Lung (tissue), 12 donors: ENCODE results near the gene CAND1. TPM values are rescaled to one million over a fixed set of nuclear protein-coding genes. Genes with fewer than 3 reads are reported as not detected.

Source experiments
- ATAC-seq: fragments of 200-7000 bp; cut with Tn5 transposase; one replicate; pipeline ENCODE4 v1.9.1; 2020; ENCODE audit warnings: moderate number of reproducible peaks; ENCODE audit not compliant: insufficient read depth, low FRiP score
- DNase-seq, 3 donors: peaks; one replicate each; pipeline ENCODE4 v3.0.0-alpha.2; 2013 to 2017
- H3K27ac ChIP-seq, 2 donors: one replicate each; pipeline ENCODE4 v1.5.1; 2013; ENCODE audit warnings: mild to moderate bottlenecking in 2 of 2, moderate library complexity in 2 of 2, control low read depth in 1 of 2, inconsistent platforms in 1 of 2, low read depth in 1 of 2, low read length in 1 of 2
- H3K27me3 ChIP-seq, 3 donors: one replicate each; pipeline ENCODE4 v1.5.1; 2013; ENCODE audit warnings: low read length in 2 of 3; ENCODE audit not compliant: control insufficient read depth in 3 of 3, insufficient read depth in 3 of 3
- H3K36me3 ChIP-seq, 4 donors: one replicate each; pipeline ENCODE4 v1.5.1; 2013; ENCODE audit warnings: low read length in 4 of 4, mild to moderate bottlenecking in 1 of 4, moderate library complexity in 1 of 4; ENCODE audit not compliant: control insufficient read depth in 4 of 4, insufficient read depth in 4 of 4
- H3K4me1 ChIP-seq, 5 donors: one replicate each; pipeline ENCODE4 v1.5.1; 2013; ENCODE audit warnings: low read length in 5 of 5, mild to moderate bottlenecking in 2 of 5, moderate library complexity in 1 of 5; ENCODE audit not compliant: control insufficient read depth in 5 of 5, insufficient read depth in 5 of 5
- H3K4me3 ChIP-seq: one replicate; pipeline ENCODE4 v1.5.1; 2013; ENCODE audit warnings: mild to moderate bottlenecking, control low read depth, moderate library complexity
- H3K9ac ChIP-seq, 2 donors: one replicate each; pipeline ENCODE4 v1.5.1; 2013; ENCODE audit warnings: low read length in 2 of 2, control low read depth in 1 of 2; ENCODE audit not compliant: insufficient read depth in 1 of 2
- H3K9me3 ChIP-seq, 4 donors: one replicate each; pipeline ENCODE4 v1.5.1; 2013; ENCODE audit warnings: low read length in 3 of 4, mild to moderate bottlenecking in 1 of 4, moderate library complexity in 1 of 4; ENCODE audit not compliant: control insufficient read depth in 4 of 4, insufficient read depth in 3 of 4
- CTCF ChIP-seq: IDR thresholded peaks from 2 replicates; pipeline ENCODE4 v1.5.1; 2012; ENCODE audit warnings: mild to moderate bottlenecking; ENCODE audit errors: control extremely low read depth, extremely low read depth
- WGBS, 2 donors: extraction: QIAGEN DNeasy Blood & Tissue Kit; methylation state at CpG; one replicate each; pipeline ENCODE4 v1.1.7; 2013; 5-methylcytosine and 5-hydroxymethylcytosine counted together
- polyA plus RNA-seq, 2 donors: library from polyadenylated mRNA; stranded (reverse); fragments of 200-250 nt; gene quantifications; one replicate each; pipeline ENCODE4 v1.2.1, GENCODE V29; 2013
- total RNA-seq, 2 donors: library from RNA; depleted of rRNA in 1 of 2; stranded (reverse); fragments of >200 nt in 1 of 2; gene quantifications; one replicate each; pipeline ENCODE4 v1.2.1, GENCODE V29; 2014 to 2021
- donor health status: control.
- donor health status: control.
- donor health status: Bipolar disorder and iron deficiency.
- donor health status: healthy.
- donor health status: DM: yes; HTN: yes; CAD: no.

CAND1 gene
- total and polyA plus RNA-seq, 4 donors, result 12.9 to 194 (median 66.0) TPM

GRCh38 chr12:67364228-67364627, 95.1 kb downstream of the CAND1 start:
- no peak overlapping the region for H3K27ac ChIP-seq
- H3K9ac ChIP-seq, result no peak overlapping the region
- H3K9me3 ChIP-seq, result no peaks in the 10 kb centered on the region
- no peaks in the 10 kb centered on the region for H3K36me3 ChIP-seq
- TF ChIP-seq CTCF, result no peak
- ATAC-seq, result no peak
- H3K27me3 ChIP-seq, result no peaks in the 10 kb centered on the region
- peaks cover 0 to 3% (median 0%) of the 10 kb centered on the region in 5 donors for H3K4me1 ChIP-seq
- DNase-seq, result peak in 1 of 3 donors; percentile 51
- no peak overlapping the region for H3K4me3 ChIP-seq

GRCh38 chr12:67365131-67365530, 96.0 kb downstream of the CAND1 start:
- H3K36me3 ChIP-seq, result no peaks in the 10 kb centered on the region
- no peak overlapping the region for H3K4me3 ChIP-seq
- no peak for TF ChIP-seq CTCF
- H3K9me3 ChIP-seq, result no peaks in the 10 kb centered on the region
- H3K9ac ChIP-seq, result no peak overlapping the region
- no peak overlapping the region for H3K27ac ChIP-seq
- H3K27me3 ChIP-seq, result no peaks in the 10 kb centered on the region
- DNase-seq, result no peak
- peaks cover 0 to 3% (median 0%) of the 10 kb centered on the region in 5 donors for H3K4me1 ChIP-seq
- no peak for ATAC-seq

- ATAC-seq, result no peak
- WGBS, 2 donors, result 83 to 94% methylated on average over 1 of the region's 1 CpG
Observed at GRCh38 chr12:67367843-67368242, 98.7 kb downstream of the CAND1 start.

More at GRCh38 chr12:67367843-67368242, 98.7 kb downstream of the CAND1 start:
- no peak for DNase-seq
- Histone ChIP-seq H3K9ac (no peak overlapping the region), H3K36me3 (no peaks in the 10 kb centered on the region), H3K9me3 (no peaks in the 10 kb centered on the region), H3K4me1 (peaks cover 0 to 6% (median 0%) of the 10 kb centered on the region in 5 donors), H3K27me3 (no peaks in the 10 kb centered on the region), H3K27ac (no peak overlapping the region), H3K4me3 (no peak overlapping the region)
- TF ChIP-seq CTCF, result no peak
